ENCODE data around the gene STX18.

- no peak for TF ChIP-seq CTCF (IDR thresholded peaks at IDR 0.05)
- TF ChIP-seq EZH2phosphoT487 (IDR thresholded peaks at IDR 0.05): no peak
- no peak for TF ChIP-seq EZH2 (IDR thresholded peaks at IDR 0.05)
These were observed 132.3 kb downstream of the STX18 start for GRCh38 chr4:4409416-4410115.

All from neural progenitor cell (in vitro differentiated cells).